SK-N-SH treated with all-trans-retinoic acid at 6 μM for 48 hours (cell line): ENCODE results near the gene CCNJL.

Source experiments
- ATAC-seq: fragments of 200-7000 bp; cut with Tn5 transposase; 3 replicates; pipeline ENCODE4 v1.9.1; 2020; ENCODE audit warnings: mild to moderate bottlenecking, moderate library complexity
- ARNTL ChIP-seq: fragments of 450-650 bp; formaldehyde crosslinking; IDR thresholded peaks from 2 replicates; pipeline ENCODE4 v1.5.0; 2020; ENCODE audit warnings: low read depth, mild to moderate bottlenecking, moderate library complexity, borderline replicate concordance
- BACH2 ChIP-seq: fragments of 250-450 bp; sonication (Bioruptor Pico); IDR thresholded peaks from 2 replicates; pipeline ENCODE4 v1.9.0; 2021; ENCODE audit warnings: mild to moderate bottlenecking, borderline replicate concordance
- CSDC2 ChIP-seq: fragments of 250-450 bp; sonication (Bioruptor Pico); IDR thresholded peaks from 2 replicates; pipeline ENCODE4 v1.5.0; 2020; ENCODE audit warnings: mild to moderate bottlenecking, moderate library complexity
- ESRRG ChIP-seq: fragments of 250-450 bp; sonication (Bioruptor Pico); IDR thresholded peaks from 2 replicates; pipeline ENCODE4 v1.6.1; 2021; ENCODE audit warnings: mild to moderate bottlenecking
- GLIS3 ChIP-seq: fragments of 250-450 bp; sonication (Bioruptor Pico); IDR thresholded peaks from 2 replicates; pipeline ENCODE4 v1.5.0; 2020; ENCODE audit warnings: mild to moderate bottlenecking, moderate library complexity
- ISL1 ChIP-seq: fragments of 250-450 bp; sonication (Bioruptor Pico); IDR thresholded peaks from 2 replicates; pipeline ENCODE4 v2.1.2; 2022; ENCODE audit warnings: mild to moderate bottlenecking, moderate library complexity
- OSR1 ChIP-seq: fragments of 250-450 bp; sonication (Bioruptor Pico); IDR thresholded peaks from 2 replicates; pipeline ENCODE4 v1.8.0; 2022; ENCODE audit warnings: moderate library complexity, mild to moderate bottlenecking, inconsistent platforms
- PPARA ChIP-seq: fragments of 250-450 bp; sonication (Bioruptor Pico); IDR thresholded peaks from 2 replicates; pipeline ENCODE4 v1.5.0; 2020; ENCODE audit warnings: mild to moderate bottlenecking, borderline replicate concordance
- RARB ChIP-seq: fragments of 250-450 bp; sonication (Bioruptor Pico); IDR thresholded peaks from 2 replicates; pipeline ENCODE4 v1.8.0; 2021; ENCODE audit warnings: mild to moderate bottlenecking, moderate library complexity
- SNAI2 ChIP-seq: fragments of 250-450 bp; sonication (Bioruptor Pico); IDR thresholded peaks from 2 replicates; pipeline ENCODE4 v1.5.0; 2020; ENCODE audit warnings: mild to moderate bottlenecking, moderate library complexity
- TOX ChIP-seq: fragments of 250-450 bp; sonication (Bioruptor Pico); IDR thresholded peaks from 2 replicates; pipeline ENCODE4 v1.8.0; 2021; ENCODE audit warnings: mild to moderate bottlenecking, moderate library complexity, borderline replicate concordance
- ZC3H10 ChIP-seq: fragments of 250-450 bp; sonication (Bioruptor Pico); IDR thresholded peaks from 2 replicates; pipeline ENCODE4 v1.5.1; 2021; ENCODE audit warnings: mild to moderate bottlenecking, moderate library complexity
- ZFP3 ChIP-seq: fragments of 250-450 bp; sonication (Bioruptor Pico); IDR thresholded peaks from 2 replicates; pipeline ENCODE4 v1.5.0; 2020; ENCODE audit warnings: mild to moderate bottlenecking, moderate library complexity
- ZFP30 ChIP-seq: fragments of 450-650 bp; formaldehyde crosslinking; IDR thresholded peaks from 2 replicates; pipeline ENCODE4 v1.5.0; 2022; ENCODE audit warnings: mild to moderate bottlenecking, moderate library complexity
- ZNF565 ChIP-seq: fragments of 450-650 bp; formaldehyde crosslinking; conservative IDR thresholded peaks from 2 replicates; pipeline ENCODE4 v1.5.0; 2020; ENCODE audit warnings: low read depth, mild to moderate bottlenecking, moderate library complexity
- ZNF70 ChIP-seq: fragments of 450-650 bp; formaldehyde crosslinking; IDR thresholded peaks from 2 replicates; pipeline ENCODE4 v1.5.0; 2020; ENCODE audit warnings: mild to moderate bottlenecking, moderate library complexity
- ZNF8 ChIP-seq: fragments of 450-650 bp; formaldehyde crosslinking; IDR thresholded peaks from 2 replicates; pipeline ENCODE4 v1.5.0; 2020; ENCODE audit warnings: mild to moderate bottlenecking, moderate library complexity
- TF ChIP-seq, protein P1 (sequence below): fragments of 250-450 bp; sonication (Bioruptor Pico); IDR thresholded peaks from 2 replicates; pipeline ENCODE4 v1.8.0; 2020; ENCODE audit warnings: mild to moderate bottlenecking, moderate library complexity, borderline replicate concordance
- TF ChIP-seq, protein P2 (sequence below): fragments of 250-450 bp; sonication (Bioruptor Pico); IDR thresholded peaks from 2 replicates; pipeline ENCODE4 v1.8.0; 2021; ENCODE audit warnings: low read depth, mild to moderate bottlenecking, moderate library complexity, borderline replicate concordance
- TF ChIP-seq, protein P3 (sequence below): fragments of 250-450 bp; sonication (Bioruptor Pico); IDR thresholded peaks from 2 replicates; pipeline ENCODE4 v1.5.1; 2020; ENCODE audit warnings: low read depth, mild to moderate bottlenecking, moderate library complexity
- TF ChIP-seq, protein P4 (sequence below): fragments of 250-450 bp; sonication (Bioruptor Pico); IDR thresholded peaks from 2 replicates; pipeline ENCODE4 v1.5.1; 2021; ENCODE audit warnings: mild to moderate bottlenecking, moderate library complexity

The CCNJL gene

DNA sequence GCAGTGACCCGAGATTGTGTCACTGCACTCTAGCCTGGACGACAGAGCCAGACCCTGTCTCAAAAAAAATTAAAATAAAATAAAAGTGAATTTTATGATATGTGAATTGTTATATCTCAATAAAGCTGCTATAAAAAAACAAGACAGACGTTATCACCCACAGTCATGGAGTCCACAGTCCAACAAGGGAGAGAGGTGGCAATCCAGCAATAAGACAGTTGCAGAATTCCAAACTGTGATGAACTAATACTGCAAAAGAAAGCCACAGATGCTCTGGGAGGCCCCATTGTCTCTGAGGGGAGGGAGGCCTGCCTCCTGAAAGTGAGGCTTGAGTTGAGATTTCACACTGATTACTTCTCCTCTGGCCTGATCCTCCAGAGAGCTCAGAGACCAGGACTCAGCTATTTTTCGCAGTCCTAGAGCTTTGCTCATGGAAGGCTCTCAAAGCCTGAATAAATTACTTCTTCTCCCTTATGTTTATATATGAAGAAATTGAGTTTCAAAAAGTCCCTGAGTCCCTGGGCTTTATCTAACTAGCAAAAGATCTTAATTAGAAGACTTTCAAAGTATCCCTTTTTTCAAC is 28.0 kb downstream of the CCNJL start:
- TF ChIP-seq ISL1 (CRISPR knock-in tag) (no peak), ZFP30 (no peak), ZNF70 (CRISPR knock-in tag) (no peak)
- no peak for ATAC-seq

DNA sequence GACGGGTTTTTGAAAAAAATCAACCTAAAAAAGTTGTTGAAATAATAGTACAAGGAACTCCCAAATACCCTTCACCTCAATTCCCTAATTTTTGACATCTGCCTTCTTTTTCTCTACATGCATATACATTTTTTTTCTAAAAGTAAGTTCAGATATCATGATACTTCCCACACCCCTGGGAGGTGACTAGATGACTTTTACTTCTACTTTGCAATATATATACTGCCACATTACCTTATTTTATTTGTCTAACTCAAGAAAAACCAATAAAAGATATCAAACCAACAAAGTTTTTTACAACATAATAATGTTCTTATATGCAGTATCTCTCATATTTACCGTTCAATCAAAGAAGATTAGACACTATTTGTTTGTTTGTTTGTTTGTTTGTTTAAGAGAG is 31.1 kb downstream of the CCNJL start:
- TF ChIP-seq OSR1 (CRISPR knock-in tag) = no peak
- no peak for TF ChIP-seq ZFP3 (CRISPR knock-in tag)
- no peak for TF ChIP-seq ZFP30
- no peak for TF ChIP-seq RARB (CRISPR knock-in tag)
- TF ChIP-seq, protein P1, sequence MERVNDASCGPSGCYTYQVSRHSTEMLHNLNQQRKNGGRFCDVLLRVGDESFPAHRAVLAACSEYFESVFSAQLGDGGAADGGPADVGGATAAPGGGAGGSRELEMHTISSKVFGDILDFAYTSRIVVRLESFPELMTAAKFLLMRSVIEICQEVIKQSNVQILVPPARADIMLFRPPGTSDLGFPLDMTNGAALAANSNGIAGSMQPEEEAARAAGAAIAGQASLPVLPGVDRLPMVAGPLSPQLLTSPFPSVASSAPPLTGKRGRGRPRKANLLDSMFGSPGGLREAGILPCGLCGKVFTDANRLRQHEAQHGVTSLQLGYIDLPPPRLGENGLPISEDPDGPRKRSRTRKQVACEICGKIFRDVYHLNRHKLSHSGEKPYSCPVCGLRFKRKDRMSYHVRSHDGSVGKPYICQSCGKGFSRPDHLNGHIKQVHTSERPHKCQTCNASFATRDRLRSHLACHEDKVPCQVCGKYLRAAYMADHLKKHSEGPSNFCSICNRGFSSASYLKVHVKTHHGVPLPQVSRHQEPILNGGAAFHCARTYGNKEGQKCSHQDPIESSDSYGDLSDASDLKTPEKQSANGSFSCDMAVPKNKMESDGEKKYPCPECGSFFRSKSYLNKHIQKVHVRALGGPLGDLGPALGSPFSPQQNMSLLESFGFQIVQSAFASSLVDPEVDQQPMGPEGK (CRISPR knock-in tag) = no peak
- no peak for TF ChIP-seq GLIS3 (CRISPR knock-in tag)
- TF ChIP-seq ZNF565 (CRISPR knock-in tag) = no peak
- TF ChIP-seq ESRRG = no peak
- TF ChIP-seq ZNF8 (CRISPR knock-in tag) = no peak
- TF ChIP-seq, protein P2, sequence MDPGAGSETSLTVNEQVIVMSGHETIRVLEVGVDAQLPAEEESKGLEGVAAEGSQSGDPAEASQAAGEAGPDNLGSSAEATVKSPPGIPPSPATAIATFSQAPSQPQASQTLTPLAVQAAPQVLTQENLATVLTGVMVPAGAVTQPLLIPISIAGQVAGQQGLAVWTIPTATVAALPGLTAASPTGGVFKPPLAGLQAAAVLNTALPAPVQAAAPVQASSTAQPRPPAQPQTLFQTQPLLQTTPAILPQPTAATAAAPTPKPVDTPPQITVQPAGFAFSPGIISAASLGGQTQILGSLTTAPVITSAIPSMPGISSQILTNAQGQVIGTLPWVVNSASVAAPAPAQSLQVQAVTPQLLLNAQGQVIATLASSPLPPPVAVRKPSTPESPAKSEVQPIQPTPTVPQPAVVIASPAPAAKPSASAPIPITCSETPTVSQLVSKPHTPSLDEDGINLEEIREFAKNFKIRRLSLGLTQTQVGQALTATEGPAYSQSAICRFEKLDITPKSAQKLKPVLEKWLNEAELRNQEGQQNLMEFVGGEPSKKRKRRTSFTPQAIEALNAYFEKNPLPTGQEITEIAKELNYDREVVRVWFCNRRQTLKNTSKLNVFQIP (CRISPR knock-in tag) = no peak
- TF ChIP-seq ARNTL (CRISPR knock-in tag) = no peak

DNA sequence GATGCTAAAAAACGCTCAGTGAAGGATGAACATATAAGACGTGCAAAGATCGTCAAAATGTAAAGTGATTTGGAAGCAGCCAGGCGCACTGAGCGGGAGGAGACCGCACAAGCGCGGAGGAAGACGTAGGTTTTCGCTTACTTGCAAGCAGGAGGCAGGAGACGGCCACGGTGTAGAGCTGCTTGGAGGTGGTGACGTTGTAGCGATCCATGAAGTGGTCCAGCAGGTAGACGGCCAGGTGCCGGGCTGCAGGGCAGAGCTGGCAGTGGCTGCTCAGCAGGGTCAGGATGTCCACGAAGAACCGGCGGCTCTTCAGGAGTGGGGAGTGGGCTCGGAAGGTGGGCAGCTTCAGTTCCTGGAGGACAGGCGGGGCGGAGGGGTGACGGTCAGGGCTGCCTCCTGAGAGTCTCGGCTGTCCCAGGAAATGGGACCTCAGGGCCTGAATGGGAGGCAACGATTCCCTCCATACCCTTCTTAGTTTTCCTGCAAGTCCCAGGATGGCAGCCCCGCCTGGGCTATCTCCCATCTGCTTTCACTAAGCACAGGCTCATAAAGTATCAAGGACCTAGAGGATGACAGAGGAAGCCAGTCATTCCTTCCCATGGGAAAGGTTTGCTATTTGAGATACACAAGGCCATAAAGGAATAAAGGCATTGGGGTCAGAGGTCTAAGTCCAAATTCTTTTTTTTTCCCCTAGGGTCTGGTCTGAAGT is 31.8 kb downstream of the CCNJL start:
- ATAC-seq = no peak
- TF ChIP-seq SNAI2 (no peak), ZFP30 (no peak), ISL1 (CRISPR knock-in tag) (no peak)
- TF ChIP-seq, protein P3, sequence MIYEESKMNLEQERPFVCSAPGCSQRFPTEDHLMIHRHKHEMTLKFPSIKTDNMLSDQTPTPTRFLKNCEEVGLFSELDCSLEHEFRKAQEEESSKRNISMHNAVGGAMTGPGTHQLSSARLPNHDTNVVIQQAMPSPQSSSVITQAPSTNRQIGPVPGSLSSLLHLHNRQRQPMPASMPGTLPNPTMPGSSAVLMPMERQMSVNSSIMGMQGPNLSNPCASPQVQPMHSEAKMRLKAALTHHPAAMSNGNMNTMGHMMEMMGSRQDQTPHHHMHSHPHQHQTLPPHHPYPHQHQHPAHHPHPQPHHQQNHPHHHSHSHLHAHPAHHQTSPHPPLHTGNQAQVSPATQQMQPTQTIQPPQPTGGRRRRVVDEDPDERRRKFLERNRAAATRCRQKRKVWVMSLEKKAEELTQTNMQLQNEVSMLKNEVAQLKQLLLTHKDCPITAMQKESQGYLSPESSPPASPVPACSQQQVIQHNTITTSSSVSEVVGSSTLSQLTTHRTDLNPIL (CRISPR knock-in tag) = no peak

More for the DNA sequence above, 31.1 kb downstream of the CCNJL start:
- ATAC-seq = no peak

DNA sequence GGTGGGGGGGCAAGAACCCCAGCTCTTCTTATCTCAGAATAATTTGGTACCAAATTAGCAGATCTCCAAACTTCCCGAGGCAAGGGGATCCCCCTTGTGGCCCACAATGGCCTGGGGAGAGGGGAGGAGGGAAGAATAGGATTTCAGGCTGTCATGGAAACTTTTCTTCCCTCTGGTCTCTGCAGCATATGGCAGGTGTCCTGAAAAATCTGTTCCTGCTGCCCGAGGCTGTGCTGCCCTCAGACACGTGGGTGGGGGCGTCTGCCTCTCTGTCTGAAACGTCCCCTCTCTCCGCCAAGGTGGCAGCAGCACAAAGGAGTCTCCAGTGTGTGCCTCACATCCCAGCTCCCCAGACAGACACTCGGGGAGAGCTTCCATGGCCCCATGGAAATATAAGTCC is 34.0 kb downstream of the CCNJL start:
- ATAC-seq = no peak

DNA sequence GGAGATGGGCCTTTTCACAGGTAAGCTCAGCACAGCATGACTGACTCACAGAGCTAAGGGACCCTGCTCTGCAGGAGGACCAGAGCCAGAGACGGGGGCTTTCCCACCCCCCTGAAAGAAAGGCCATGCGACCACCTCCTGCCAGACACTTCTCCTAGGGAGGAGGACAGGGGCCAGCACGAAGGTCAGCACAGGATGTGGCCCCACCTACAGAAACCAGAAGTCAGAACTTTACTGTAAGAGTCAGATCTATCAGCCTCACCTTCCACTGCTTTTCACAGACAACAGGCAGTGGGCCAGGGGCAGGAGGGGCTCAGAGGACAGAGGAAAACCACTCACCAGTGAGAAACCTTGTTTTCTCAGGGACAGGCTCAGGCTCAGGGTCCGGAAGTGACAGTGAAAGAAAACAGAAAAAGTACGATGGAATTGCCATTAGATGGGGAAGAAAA is 37.9 kb downstream of the CCNJL start:
- ATAC-seq = no peak
- TF ChIP-seq TOX (no peak), SNAI2 (no peak), RARB (CRISPR knock-in tag) (no peak), CSDC2 (CRISPR knock-in tag) (no peak), ZNF70 (CRISPR knock-in tag) (no peak), ZNF8 (CRISPR knock-in tag) (no peak), BACH2 (CRISPR knock-in tag) (no peak), PPARA (CRISPR knock-in tag) (no peak), ZC3H10 (no peak), ZFP30 (no peak), ESRRG (no peak), ZNF565 (CRISPR knock-in tag) (no peak), ISL1 (CRISPR knock-in tag) (no peak)
- TF ChIP-seq, protein P4, sequence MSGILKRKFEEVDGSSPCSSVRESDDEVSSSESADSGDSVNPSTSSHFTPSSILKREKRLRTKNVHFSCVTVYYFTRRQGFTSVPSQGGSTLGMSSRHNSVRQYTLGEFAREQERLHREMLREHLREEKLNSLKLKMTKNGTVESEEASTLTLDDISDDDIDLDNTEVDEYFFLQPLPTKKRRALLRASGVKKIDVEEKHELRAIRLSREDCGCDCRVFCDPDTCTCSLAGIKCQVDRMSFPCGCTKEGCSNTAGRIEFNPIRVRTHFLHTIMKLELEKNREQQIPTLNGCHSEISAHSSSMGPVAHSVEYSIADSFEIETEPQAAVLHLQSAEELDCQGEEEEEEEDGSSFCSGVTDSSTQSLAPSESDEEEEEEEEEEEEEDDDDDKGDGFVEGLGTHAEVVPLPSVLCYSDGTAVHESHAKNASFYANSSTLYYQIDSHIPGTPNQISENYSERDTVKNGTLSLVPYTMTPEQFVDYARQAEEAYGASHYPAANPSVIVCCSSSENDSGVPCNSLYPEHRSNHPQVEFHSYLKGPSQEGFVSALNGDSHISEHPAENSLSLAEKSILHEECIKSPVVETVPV (CRISPR knock-in tag) = no peak
- TF ChIP-seq, protein P1 (CRISPR knock-in tag) = no peak

More for the DNA sequence above, 34.0 kb downstream of the CCNJL start:
- TF ChIP-seq, protein P2 (CRISPR knock-in tag) = no peak
- no peak for TF ChIP-seq OSR1 (CRISPR knock-in tag)
- no peak for TF ChIP-seq ZNF565 (CRISPR knock-in tag)
- TF ChIP-seq PPARA (CRISPR knock-in tag) = no peak
